Measurements from ENCODE around the gene CEP290.
"Not testable (repeated sequence)": the region's sequence is repeated elsewhere in the genome, so short reads cannot be mapped to it uniquely, and the experiment has no call there.

CEP290 gene

DNA sequence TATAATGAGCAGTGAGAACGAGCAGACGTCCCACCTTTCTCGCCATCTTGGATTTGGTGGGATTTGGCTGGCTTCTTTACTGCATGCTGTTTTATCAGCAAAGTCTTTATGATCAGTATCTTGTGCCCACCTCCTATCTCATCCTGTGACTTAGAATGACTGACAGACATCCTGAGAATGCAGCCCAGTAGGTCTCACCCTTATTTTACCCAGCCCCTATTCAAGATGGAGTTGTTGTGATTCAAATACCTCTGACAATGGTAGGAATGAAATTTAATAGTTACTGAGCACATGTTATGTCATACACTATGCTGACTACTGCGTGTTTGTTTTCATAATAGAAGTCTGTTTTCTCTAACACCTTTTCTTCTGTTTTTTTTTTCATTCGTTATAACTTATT lies 2.1 kb upstream of the CEP290 start:
- Histone ChIP-seq H3K36me3 (ENCODE audit: control insufficient read depth in 5 of 5, insufficient read depth in 5 of 5, low read length in 5 of 5) (peaks cover 0 to 7% (median 0%) of the 10 kb centered on the region in 5 donors), H3K4me3 (ENCODE audit: low read depth in 1 of 5, low read length in 5 of 5) (no peak overlapping the region), H3K9ac (ENCODE audit: low read length in 5 of 5) (no peak overlapping the region), H3K27me3 (ENCODE audit: control insufficient read depth in 5 of 5, insufficient read depth in 4 of 5, low read length in 5 of 5) (peaks cover 0 to 4% (median 0%) of the 10 kb centered on the region in 5 donors), H3K4me1 (ENCODE audit: control insufficient read depth in 5 of 5, insufficient read depth in 5 of 5, low read length in 5 of 5) (peaks cover 5 to 19% (median 17%) of the 10 kb centered on the region in 5 donors), H3K9me3 (ENCODE audit: control insufficient read depth in 5 of 5, low read length in 5 of 5) (no peaks in the 10 kb centered on the region), H3K27ac (ENCODE audit: low read depth, low read length) (no peak overlapping the region)

GRCh38 chr12:88142610-88142991 lies 713 bp upstream of the CEP290 start:
- Histone ChIP-seq H3K36me3 (ENCODE audit: control insufficient read depth in 5 of 5, insufficient read depth in 5 of 5, low read length in 5 of 5) (peaks cover 0 to 8% (median 3%) of the 10 kb centered on the region in 5 donors), H3K9ac (ENCODE audit: low read length in 5 of 5) (peak overlapping the region; percentile 76 to 96 (median 83)), H3K27ac (ENCODE audit: low read depth, low read length) (peak overlapping the region; percentile 84), H3K4me3 (ENCODE audit: low read depth in 1 of 5, low read length in 5 of 5) (peak overlapping the region; percentile 84 to 99 (median 97)), H3K27me3 (ENCODE audit: control insufficient read depth in 5 of 5, insufficient read depth in 4 of 5, low read length in 5 of 5) (peaks cover 0 to 4% (median 0%) of the 10 kb centered on the region in 5 donors), H3K9me3 (ENCODE audit: control insufficient read depth in 5 of 5, low read length in 5 of 5) (no peaks in the 10 kb centered on the region), H3K4me1 (ENCODE audit: control insufficient read depth in 5 of 5, insufficient read depth in 5 of 5, low read length in 5 of 5) (peaks cover 5 to 19% (median 17%) of the 10 kb centered on the region in 5 donors)

DNA sequence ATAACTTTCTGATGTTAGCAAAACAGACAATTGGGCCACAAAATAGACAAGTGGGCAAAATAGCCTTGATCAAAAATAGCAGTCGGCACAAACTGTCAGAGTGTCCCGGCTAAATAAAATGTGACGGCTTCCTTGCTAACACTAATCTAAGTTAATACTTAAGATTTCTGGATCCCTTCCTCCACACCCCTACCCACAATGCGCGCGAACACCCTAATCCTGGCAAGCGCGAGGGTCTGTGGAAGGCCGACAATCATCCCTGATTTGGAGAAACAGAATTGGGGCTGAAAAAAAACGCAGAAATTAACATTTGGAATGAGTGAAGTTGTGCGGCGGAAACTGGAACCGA lies 489 bp downstream of the CEP290 start:
- Histone ChIP-seq H3K36me3 (ENCODE audit: control insufficient read depth in 5 of 5, insufficient read depth in 5 of 5, low read length in 5 of 5) (peaks cover 0 to 18% (median 6%) of the 10 kb centered on the region in 5 donors), H3K9ac (ENCODE audit: low read length in 5 of 5) (peak overlapping the region; percentile 74 to 95 (median 79)), H3K27me3 (ENCODE audit: control insufficient read depth in 5 of 5, insufficient read depth in 4 of 5, low read length in 5 of 5) (peaks cover 0 to 4% (median 0%) of the 10 kb centered on the region in 5 donors), H3K4me3 (ENCODE audit: low read depth in 1 of 5, low read length in 5 of 5) (peak overlapping the region; percentile 84 to 97 (median 88)), H3K27ac (ENCODE audit: low read depth, low read length) (peak overlapping the region; percentile 84), H3K4me1 (ENCODE audit: control insufficient read depth in 5 of 5, insufficient read depth in 5 of 5, low read length in 5 of 5) (peaks cover 5 to 19% (median 17%) of the 10 kb centered on the region in 5 donors), H3K9me3 (ENCODE audit: control insufficient read depth in 5 of 5, low read length in 5 of 5) (no peaks in the 10 kb centered on the region)

DNA sequence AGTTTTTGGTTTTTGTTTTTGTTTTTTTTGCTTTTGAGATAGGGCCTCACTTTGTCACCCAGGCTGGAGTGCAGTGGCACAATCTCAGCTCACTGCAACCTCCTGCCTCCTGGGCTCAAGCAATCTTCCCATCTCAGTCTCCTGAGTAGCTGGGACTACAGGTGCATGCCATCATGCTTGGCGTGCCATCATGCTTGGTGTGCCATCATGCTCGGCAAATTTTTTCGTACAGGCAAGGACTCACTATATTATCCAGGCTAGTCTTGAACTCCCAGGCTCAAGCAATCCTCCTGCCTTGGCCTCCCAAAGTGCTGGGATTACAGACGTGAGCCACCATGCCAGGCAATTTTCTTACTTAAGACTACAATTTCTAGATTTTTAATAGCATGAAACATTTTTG lies 2.2 kb downstream of the CEP290 start:
- H3K27me3 ChIP-seq (ENCODE audit: control insufficient read depth in 5 of 5, insufficient read depth in 4 of 5, low read length in 5 of 5); H3K4me3 ChIP-seq (ENCODE audit: low read depth in 1 of 5, low read length in 5 of 5); H3K27ac ChIP-seq (ENCODE audit: low read depth, low read length); H3K9me3 ChIP-seq (ENCODE audit: control insufficient read depth in 5 of 5, low read length in 5 of 5); H3K9ac ChIP-seq (ENCODE audit: low read length in 5 of 5): not testable (repeated sequence)
- H3K36me3 ChIP-seq (ENCODE audit: control insufficient read depth in 5 of 5, insufficient read depth in 5 of 5, low read length in 5 of 5), result peaks cover 2 to 24% (median 4%) of the 10 kb centered on the region in 5 donors
- H3K4me1 ChIP-seq (ENCODE audit: control insufficient read depth in 5 of 5, insufficient read depth in 5 of 5, low read length in 5 of 5), result peaks cover 5 to 19% (median 17%) of the 10 kb centered on the region in 5 donors

DNA sequence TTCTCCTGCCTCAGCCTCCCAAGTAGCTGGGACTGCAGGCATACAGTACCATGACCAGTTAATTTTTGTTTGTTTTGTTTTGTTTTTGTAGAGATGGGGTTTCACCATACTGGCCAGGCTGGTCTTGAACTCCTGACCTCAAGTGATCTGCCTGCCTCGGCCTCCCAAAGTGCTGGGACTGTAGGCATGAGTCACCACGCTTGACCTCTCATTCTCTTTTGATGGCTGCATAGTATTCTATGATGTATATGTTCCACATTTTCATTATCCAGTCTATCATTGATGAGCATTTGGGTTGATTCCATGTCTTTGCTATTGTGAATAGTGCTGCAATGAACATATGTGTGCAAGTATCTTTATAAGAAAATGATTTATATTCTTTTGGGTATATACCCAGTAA lies 8.7 kb downstream of the CEP290 start:
- peaks cover 5 to 40% (median 9%) of the 10 kb centered on the region in 5 donors for H3K36me3 ChIP-seq (ENCODE audit: control insufficient read depth in 5 of 5, insufficient read depth in 5 of 5, low read length in 5 of 5)
- H3K4me1 ChIP-seq (ENCODE audit: control insufficient read depth in 5 of 5, insufficient read depth in 5 of 5, low read length in 5 of 5); H3K9ac ChIP-seq (ENCODE audit: low read length in 5 of 5); H3K9me3 ChIP-seq (ENCODE audit: control insufficient read depth in 5 of 5, low read length in 5 of 5); H3K4me3 ChIP-seq (ENCODE audit: low read depth in 1 of 5, low read length in 5 of 5); H3K27me3 ChIP-seq (ENCODE audit: control insufficient read depth in 5 of 5, insufficient read depth in 4 of 5, low read length in 5 of 5); H3K27ac ChIP-seq (ENCODE audit: low read depth, low read length): not testable (repeated sequence)

DNA sequence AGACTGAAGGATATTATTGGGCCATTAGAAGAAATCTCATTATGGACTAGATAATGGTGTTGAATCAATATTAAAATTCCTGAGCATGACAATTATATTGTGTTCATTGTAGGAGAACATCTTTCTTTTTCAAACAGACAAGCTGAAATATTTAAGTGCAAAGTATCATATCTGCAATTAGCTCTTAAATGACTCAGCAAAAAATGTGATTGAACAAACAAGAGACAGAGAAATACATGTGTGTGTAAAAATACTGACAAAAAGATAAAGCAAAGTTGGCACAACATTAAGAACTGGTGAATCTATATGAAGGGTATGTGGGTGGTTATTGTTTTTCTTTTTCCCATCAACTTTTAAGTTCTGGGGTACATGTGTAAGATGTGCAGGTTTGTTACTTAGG lies 9.5 kb downstream of the CEP290 start:
- no peak overlapping the region for H3K4me3 ChIP-seq (ENCODE audit: low read depth in 1 of 5, low read length in 5 of 5)
- H3K9ac ChIP-seq (ENCODE audit: low read length in 5 of 5), result no peak overlapping the region
- H3K27me3 ChIP-seq (ENCODE audit: control insufficient read depth in 5 of 5, insufficient read depth in 4 of 5, low read length in 5 of 5), result no peaks in the 10 kb centered on the region
- peaks cover 0 to 4% (median 0%) of the 10 kb centered on the region in 5 donors for H3K4me1 ChIP-seq (ENCODE audit: control insufficient read depth in 5 of 5, insufficient read depth in 5 of 5, low read length in 5 of 5)
- H3K27ac ChIP-seq (ENCODE audit: low read depth, low read length), result no peak overlapping the region
- H3K36me3 ChIP-seq (ENCODE audit: control insufficient read depth in 5 of 5, insufficient read depth in 5 of 5, low read length in 5 of 5), result peaks cover 6 to 37% (median 9%) of the 10 kb centered on the region in 5 donors
- H3K9me3 ChIP-seq (ENCODE audit: control insufficient read depth in 5 of 5, low read length in 5 of 5), result no peaks in the 10 kb centered on the region

GRCh38 chr12:88127855-88128254 lies 14.0 kb downstream of the CEP290 start:
- Histone ChIP-seq H3K4me3 (ENCODE audit: low read depth in 1 of 5, low read length in 5 of 5) (no peak overlapping the region), H3K27ac (ENCODE audit: low read depth, low read length) (no peak overlapping the region), H3K36me3 (ENCODE audit: control insufficient read depth in 5 of 5, insufficient read depth in 5 of 5, low read length in 5 of 5) (peaks cover 0 to 31% (median 7%) of the 10 kb centered on the region in 5 donors), H3K4me1 (ENCODE audit: control insufficient read depth in 5 of 5, insufficient read depth in 5 of 5, low read length in 5 of 5) (peaks cover 0 to 4% (median 0%) of the 10 kb centered on the region in 5 donors), H3K27me3 (ENCODE audit: control insufficient read depth in 5 of 5, insufficient read depth in 4 of 5, low read length in 5 of 5) (no peaks in the 10 kb centered on the region), H3K9ac (ENCODE audit: low read length in 5 of 5) (no peak overlapping the region), H3K9me3 (ENCODE audit: control insufficient read depth in 5 of 5, low read length in 5 of 5) (no peaks in the 10 kb centered on the region)

DNA sequence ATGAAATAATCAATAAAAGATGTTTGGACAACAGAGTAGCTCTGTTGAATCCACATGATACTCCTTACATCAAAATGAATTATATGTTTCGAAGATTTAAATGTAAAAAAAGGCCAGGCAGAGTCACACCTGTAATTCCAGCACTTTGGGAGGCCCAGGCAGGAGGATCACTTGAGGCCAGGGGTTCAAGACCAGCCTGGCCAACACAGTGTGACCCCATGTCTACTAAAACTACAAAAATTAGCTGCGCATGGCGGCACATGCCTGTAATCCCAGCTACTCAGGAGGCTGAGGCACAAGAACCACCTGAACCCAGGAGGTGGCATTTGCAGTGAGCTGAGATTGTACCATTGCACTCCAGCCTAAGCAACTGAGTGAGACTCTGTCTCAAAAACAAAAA lies 14.8 kb downstream of the CEP290 start:
- no peak overlapping the region for H3K27ac ChIP-seq (ENCODE audit: low read depth, low read length)
- H3K36me3 ChIP-seq (ENCODE audit: control insufficient read depth in 5 of 5, insufficient read depth in 5 of 5, low read length in 5 of 5), result peaks cover 5 to 36% (median 12%) of the 10 kb centered on the region in 5 donors
- no peak overlapping the region for H3K4me3 ChIP-seq (ENCODE audit: low read depth in 1 of 5, low read length in 5 of 5)
- no peak overlapping the region for H3K9ac ChIP-seq (ENCODE audit: low read length in 5 of 5)
- no peaks in the 10 kb centered on the region for H3K4me1 ChIP-seq (ENCODE audit: control insufficient read depth in 5 of 5, insufficient read depth in 5 of 5, low read length in 5 of 5)
- no peaks in the 10 kb centered on the region for H3K9me3 ChIP-seq (ENCODE audit: control insufficient read depth in 5 of 5, low read length in 5 of 5)
- H3K27me3 ChIP-seq (ENCODE audit: control insufficient read depth in 5 of 5, insufficient read depth in 4 of 5, low read length in 5 of 5), result no peaks in the 10 kb centered on the region

DNA sequence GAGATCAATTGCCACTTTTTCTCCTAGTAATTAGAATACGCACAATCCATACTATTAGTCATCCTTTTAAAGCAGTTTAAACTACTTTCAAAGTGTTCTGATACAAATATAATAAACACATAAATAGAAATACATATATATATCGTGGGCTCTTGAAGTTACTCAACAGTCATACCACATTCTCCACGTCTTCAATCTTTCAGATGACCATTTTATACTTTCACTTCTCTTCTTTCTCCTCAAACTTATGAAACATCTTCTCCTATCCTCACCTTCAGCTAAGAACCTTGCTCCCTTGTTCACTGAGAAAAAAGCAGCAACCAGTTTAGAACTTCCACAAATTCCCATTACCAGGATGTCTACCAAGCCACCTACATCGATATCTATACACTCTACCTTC lies 19.2 kb downstream of the CEP290 start:
- peaks cover 4 to 42% (median 17%) of the 10 kb centered on the region in 5 donors for H3K36me3 ChIP-seq (ENCODE audit: control insufficient read depth in 5 of 5, insufficient read depth in 5 of 5, low read length in 5 of 5)

GRCh38 chr12:88113871-88114270 lies 28.0 kb downstream of the CEP290 start:
- no peak overlapping the region for H3K27ac ChIP-seq (ENCODE audit: low read depth, low read length)
- H3K36me3 ChIP-seq (ENCODE audit: control insufficient read depth in 5 of 5, insufficient read depth in 5 of 5, low read length in 5 of 5), result peaks cover 8 to 44% (median 19%) of the 10 kb centered on the region in 5 donors
- no peak overlapping the region for H3K4me3 ChIP-seq (ENCODE audit: low read depth in 1 of 5, low read length in 5 of 5)
- no peaks in the 10 kb centered on the region for H3K9me3 ChIP-seq (ENCODE audit: control insufficient read depth in 5 of 5, low read length in 5 of 5)
- H3K4me1 ChIP-seq (ENCODE audit: control insufficient read depth in 5 of 5, insufficient read depth in 5 of 5, low read length in 5 of 5), result peaks cover 0 to 3% (median 0%) of the 10 kb centered on the region in 5 donors
- H3K9ac ChIP-seq (ENCODE audit: low read length in 5 of 5), result no peak overlapping the region
- no peaks in the 10 kb centered on the region for H3K27me3 ChIP-seq (ENCODE audit: control insufficient read depth in 5 of 5, insufficient read depth in 4 of 5, low read length in 5 of 5)

More for the DNA sequence above, 19.2 kb downstream of the CEP290 start:
- Histone ChIP-seq H3K27me3 (ENCODE audit: control insufficient read depth in 5 of 5, insufficient read depth in 4 of 5, low read length in 5 of 5) (no peaks in the 10 kb centered on the region), H3K4me3 (ENCODE audit: low read depth in 1 of 5, low read length in 5 of 5) (no peak overlapping the region), H3K9ac (ENCODE audit: low read length in 5 of 5) (no peak overlapping the region), H3K9me3 (ENCODE audit: control insufficient read depth in 5 of 5, low read length in 5 of 5) (no peaks in the 10 kb centered on the region), H3K4me1 (ENCODE audit: control insufficient read depth in 5 of 5, insufficient read depth in 5 of 5, low read length in 5 of 5) (no peaks in the 10 kb centered on the region), H3K27ac (ENCODE audit: low read depth, low read length) (no peak overlapping the region)
